GM21381 (cell line): ENCODE results near the gene PPM1M.

Source experiments
- ATAC-seq: cut with Tn5 transposase; IDR thresholded peaks from one replicate; pipeline ENCODE4 v1.9.1; 2021; ENCODE audit warnings: mild to moderate bottlenecking, moderate library complexity; ENCODE audit not compliant: unreplicated experiment

PPM1M gene

GRCh38 chr3:52293491-52294319, 48.1 kb downstream of the PPM1M start:
- ATAC-seq, result no peak

- ATAC-seq, result no peak
Measured at GRCh38 chr3:52294320-52295150, 49.0 kb downstream of the PPM1M start.

DNA sequence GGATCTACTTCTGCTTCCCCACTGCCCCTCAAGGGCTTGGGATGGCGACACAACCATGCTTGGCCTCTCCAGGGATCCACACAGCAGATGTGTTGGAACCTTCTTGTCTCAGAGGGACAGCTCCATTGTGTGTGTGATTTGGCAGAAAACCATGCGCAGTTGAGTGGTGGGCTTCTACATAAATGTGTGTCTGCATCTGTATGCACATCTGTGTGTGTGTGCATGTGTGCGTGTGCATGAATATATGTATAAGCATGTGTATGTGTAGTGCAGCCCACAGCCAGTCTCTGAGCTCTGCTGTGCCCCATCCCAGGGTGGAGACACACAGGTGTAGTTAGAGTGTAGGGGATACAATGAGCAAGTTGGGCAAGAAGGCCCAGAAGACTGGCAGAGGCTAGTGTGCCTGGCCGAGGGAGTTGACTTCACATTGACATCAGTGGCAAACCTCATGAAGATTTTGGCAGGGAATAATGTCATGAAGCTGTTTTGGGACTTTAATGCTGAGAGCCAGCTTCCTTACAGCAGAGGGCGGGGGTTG, 50.2 kb downstream of the PPM1M start:
- ATAC-seq, result no peak

GRCh38 chr3:52297242-52298148, 51.9 kb downstream of the PPM1M start:
- ATAC-seq, result no peak

GRCh38 chr3:52298149-52299098, 52.9 kb downstream of the PPM1M start:
- ATAC-seq, result no peak

- no peak for ATAC-seq
Measured at GRCh38 chr3:52299247-52299878, 53.8 kb downstream of the PPM1M start.
